AG08396 (cell line): ENCODE results near the gene DOCK4.

Experiments used
- DNase-seq: peaks from one replicate; pipeline ENCODE4 v3.0.0; 2012; ENCODE audit warnings: low spot score, mixed read lengths

DOCK4 gene

GRCh38 chr7:112192236-112193154, 13.7 kb downstream of the DOCK4 start:
- peak; percentile 40 for DNase-seq

- no peak for DNase-seq
Observed at GRCh38 chr7:112190120-112190519, 16.1 kb downstream of the DOCK4 start.

- DNase-seq = no peak
Observed at GRCh38 chr7:112189691-112190090, 16.5 kb downstream of the DOCK4 start.

GRCh38 chr7:112188257-112188656, 17.9 kb downstream of the DOCK4 start:
- no peak for DNase-seq

- no peak for DNase-seq
Observed at GRCh38 chr7:112186300-112186699, 19.9 kb downstream of the DOCK4 start.

GRCh38 chr7:112185005-112185834, 21.0 kb downstream of the DOCK4 start:
- DNase-seq = no peak

- no peak for DNase-seq
Observed at GRCh38 chr7:112184455-112184854, 21.7 kb downstream of the DOCK4 start.

- DNase-seq = no peak
Observed at GRCh38 chr7:112183266-112183665, 22.9 kb downstream of the DOCK4 start.

GRCh38 chr7:112182749-112183148, 23.4 kb downstream of the DOCK4 start:
- no peak for DNase-seq

- no peak for DNase-seq
Observed at GRCh38 chr7:112180223-112180622, 26.0 kb downstream of the DOCK4 start.

GRCh38 chr7:112176693-112177415, 29.3 kb downstream of the DOCK4 start:
- DNase-seq = no peak

GRCh38 chr7:112176241-112176640, 30.0 kb downstream of the DOCK4 start:
- no peak for DNase-seq

GRCh38 chr7:112174192-112174591, 32.0 kb downstream of the DOCK4 start:
- DNase-seq = no peak

GRCh38 chr7:112173568-112173905, 32.7 kb downstream of the DOCK4 start:
- DNase-seq = no peak

GRCh38 chr7:112172870-112173567, 33.2 kb downstream of the DOCK4 start:
- no peak for DNase-seq

- no peak for DNase-seq
Observed at GRCh38 chr7:112171673-112172072, 34.5 kb downstream of the DOCK4 start.

- no peak for DNase-seq
Observed at GRCh38 chr7:112168915-112169314, 37.3 kb downstream of the DOCK4 start.

GRCh38 chr7:112167147-112167546, 39.1 kb downstream of the DOCK4 start:
- DNase-seq = no peak

- no peak for DNase-seq
Observed at GRCh38 chr7:112162784-112163506, 43.3 kb downstream of the DOCK4 start.

GRCh38 chr7:112162142-112162766, 43.9 kb downstream of the DOCK4 start:
- peak; percentile 33 for DNase-seq
